Endometrial microvascular endothelial cells (primary cell): ENCODE measurements around the gene EEFSEC. TPM values are rescaled to one million over a fixed set of nuclear protein-coding genes. Genes with fewer than 3 reads are reported as not detected.

Experiments used
- in situ Hi-C: cut with HindIII; loops from 2 replicates; pipeline ENCODE4 v1.10.0; 2017; ENCODE audit warnings: low sequenced_read_pairs, low pct_unique_long_range_greater_than_20kb; ENCODE audit errors: inconsistent ontology term
- total RNA-seq: library from RNA; depleted of rRNA; stranded (reverse); fragments of >200 nt; gene quantifications from one replicate; pipeline ENCODE4 v1.2.3, GENCODE V29; 2015; ENCODE audit errors: inconsistent ontology term

EEFSEC gene
- total RNA-seq, 1 donor from 2014 or later, result 21.7 TPM

GRCh38 chr3:128335621-128336296 lies 182.5 kb downstream of the EEFSEC start:
- in situ Hi-C loops, result no loop called here

DNA sequence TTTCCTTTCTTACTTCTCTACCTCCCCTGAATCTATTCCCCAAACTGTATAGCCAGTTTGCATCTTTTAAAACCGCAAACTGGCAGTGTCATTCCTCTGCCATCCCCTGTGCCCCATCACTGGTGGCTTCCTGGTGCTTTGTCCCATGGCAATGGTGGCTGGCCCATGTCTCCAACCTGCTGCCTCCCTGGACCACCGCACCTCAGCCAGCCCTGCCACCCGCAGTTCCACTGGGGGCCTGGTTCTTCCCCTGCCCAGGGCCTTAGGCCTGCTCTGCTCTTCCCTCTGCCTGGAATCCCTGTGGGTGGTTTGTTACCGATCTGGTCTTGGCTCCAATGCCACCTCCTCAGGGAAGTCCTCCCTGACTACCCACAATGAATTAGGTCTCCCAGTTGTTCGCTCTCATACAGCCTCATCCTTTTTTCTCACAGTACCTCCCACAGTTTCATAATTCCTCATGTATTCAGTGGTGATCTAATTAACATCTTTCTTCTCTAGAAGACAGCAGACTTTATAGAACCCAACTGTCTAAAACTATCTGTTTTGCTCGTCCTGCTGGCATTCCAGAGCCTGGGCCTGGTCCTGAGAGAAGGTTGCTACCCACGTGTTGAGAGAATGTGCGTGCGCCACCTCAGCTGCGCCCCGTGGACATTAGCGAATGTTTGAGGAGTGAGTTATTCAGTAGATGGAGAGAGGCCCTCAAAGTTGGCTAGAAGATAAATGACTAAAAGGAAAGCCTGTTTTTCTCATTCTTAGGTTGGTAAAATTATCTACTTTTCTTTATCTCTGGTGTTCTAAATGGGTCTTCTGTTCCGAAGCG lies 183.3 kb downstream of the EEFSEC start:
- in situ Hi-C loops, result no loop called here

GRCh38 chr3:128337305-128337704 lies 184.0 kb downstream of the EEFSEC start:
- in situ Hi-C loops, result no loop called here

DNA sequence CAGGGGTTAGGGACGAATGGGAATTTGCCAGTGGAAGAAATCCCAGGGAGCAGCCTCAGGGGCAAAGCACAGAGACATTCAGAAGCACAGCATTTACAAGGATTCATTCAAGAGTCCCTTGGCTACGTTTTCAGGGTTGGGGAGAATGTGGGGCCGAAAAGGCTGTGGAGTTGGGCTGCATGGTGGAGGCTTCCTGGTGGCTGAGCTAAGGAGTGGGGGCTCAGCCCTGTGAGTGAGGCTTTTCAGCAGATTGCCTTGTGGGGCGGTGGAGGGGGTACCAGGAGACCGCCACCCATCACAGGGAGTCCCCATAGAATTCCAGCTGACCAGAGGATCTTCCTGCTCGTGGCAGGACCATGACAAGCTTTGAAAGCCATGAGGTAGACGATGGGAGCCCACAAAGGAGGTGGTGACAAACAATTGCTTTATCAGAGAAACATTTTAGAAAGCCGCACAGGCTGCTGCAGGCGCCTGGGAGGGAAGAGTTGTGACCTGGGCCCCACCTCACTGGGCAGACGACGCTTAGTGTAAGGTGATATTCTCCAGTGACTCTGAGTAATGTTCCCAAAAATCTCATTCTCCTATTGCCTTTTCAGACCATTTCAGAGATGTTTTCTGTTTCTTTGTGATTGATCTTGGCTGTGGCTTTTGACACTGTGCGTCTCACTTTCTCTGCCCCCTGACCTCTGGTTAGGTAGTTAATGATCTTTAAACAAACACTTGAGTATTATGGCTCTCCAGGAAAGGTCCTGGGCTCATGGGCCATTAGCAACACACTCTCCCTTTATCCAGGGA lies 185.5 kb downstream of the EEFSEC start:
- in situ Hi-C loops, result no loop called here

DNA sequence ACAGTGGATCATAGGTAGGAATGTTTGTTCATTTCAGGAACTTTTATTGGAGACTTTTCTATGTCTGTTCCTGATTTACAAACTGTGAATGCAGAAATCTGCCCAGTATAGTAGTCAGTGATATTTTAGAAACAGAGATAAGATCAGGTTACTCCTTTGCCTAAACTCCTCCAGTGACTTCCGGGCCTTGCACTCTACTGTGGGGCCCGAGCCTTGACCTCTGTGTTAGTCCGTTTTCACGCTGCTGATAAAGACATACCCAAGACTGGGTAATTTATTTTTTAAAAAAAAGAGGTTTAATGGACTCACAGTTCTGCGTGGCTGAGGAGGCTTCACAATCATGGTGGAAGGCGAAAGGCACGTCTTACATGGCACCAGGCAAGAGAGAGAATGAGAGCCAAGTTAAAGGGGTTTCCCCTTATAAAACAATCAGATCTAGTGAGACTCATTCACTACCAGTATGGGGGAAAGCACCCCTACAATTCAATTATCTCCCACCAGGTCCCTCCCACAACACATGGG lies 186.3 kb downstream of the EEFSEC start:
- in situ Hi-C loops, result no loop called here

DNA sequence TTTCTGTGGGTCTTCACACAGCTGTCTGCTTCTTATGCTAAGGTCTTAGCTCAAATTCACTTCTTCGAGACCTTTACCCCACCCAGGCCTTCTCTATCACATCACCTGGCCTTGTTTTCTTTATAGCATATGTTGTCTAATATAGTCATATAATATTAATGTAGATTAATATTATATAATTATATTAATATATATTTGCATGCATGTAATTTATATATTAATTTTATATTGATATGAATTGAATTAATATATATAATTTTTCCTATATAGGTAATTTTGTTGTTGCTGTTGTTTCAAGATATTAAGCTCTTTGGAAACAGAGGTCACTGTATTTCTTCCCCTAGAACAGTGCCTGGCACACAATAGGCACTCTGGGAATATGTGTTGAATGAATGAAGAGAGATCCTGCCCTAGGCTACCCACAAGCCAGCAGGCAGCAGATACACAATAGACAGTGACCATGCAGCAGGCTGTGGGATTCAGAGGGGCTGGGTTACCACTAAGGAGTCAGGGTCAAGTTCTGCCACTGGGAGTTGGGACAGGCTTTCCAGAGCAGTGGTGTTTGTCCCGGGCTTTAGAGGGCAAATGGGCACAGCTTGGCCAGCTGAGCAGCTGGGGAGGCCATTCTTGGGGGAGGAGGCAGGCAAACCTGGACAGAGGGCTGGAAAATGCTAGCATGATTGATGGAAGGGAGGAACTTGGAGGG lies 187.1 kb downstream of the EEFSEC start:
- in situ Hi-C loops, result no loop called here

- in situ Hi-C loops, result no loop called here
Observed at GRCh38 chr3:128340904-128341555, 187.7 kb downstream of the EEFSEC start.

DNA sequence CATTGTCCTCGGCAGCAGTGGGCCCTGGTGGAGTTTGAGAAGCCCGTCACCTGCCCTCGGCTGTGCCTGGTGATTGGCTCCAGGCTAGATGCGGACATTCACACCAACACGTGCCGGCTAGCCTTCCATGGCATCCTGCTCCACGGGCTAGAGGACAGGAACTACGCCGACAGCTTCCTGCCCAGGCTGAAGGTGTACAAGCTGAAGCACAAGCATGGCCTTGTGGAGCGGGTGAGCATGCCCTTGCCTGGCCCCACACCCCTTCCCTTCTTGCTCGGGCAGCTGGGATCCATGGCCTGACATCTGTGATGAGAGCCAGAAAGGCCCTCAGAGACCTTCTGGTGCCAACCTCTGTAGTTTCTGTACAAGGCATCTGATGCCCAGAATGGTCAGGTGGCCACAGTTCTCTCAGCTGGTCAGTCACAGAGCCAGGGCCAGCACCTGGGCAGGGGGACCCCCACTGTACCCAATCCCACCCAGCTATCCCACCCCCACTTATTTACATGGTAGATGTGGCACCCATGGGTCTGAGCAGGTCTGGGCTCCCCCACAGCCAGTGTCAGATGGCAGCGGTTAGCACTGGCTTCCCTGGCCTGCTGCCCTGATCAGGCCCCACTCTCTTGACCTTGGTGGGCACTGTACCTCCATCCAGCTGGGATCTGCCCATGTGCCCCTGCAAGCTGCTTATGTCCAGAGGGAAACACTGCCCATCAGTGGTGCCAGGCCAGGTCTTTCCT lies 188.5 kb downstream of the EEFSEC start:
- in situ Hi-C loops, result no loop called here

DNA sequence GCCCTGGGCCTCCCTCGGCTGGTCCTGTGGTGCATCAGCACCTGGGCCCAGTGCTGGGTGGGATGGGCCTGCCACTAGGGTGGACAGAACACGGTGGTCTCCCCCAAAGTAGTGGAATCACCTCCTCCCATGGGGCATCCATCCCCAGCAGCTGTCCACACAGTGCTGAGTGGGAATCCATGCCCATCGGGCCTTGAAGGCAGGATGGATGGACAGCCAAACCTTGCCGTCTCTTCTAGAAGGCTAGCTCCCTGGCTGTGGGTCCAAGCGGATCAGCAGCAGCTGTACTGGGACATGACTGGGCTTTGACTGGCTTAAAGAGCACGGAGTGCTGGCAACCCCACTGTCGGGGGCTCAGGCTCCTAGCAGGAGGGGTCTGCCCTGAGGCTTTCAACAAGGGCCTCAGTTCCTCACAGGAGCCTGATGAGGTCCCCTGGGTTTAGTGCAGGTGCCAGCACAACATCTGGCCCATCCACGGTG lies 189.5 kb downstream of the EEFSEC start:
- in situ Hi-C loops, result no loop called here

DNA sequence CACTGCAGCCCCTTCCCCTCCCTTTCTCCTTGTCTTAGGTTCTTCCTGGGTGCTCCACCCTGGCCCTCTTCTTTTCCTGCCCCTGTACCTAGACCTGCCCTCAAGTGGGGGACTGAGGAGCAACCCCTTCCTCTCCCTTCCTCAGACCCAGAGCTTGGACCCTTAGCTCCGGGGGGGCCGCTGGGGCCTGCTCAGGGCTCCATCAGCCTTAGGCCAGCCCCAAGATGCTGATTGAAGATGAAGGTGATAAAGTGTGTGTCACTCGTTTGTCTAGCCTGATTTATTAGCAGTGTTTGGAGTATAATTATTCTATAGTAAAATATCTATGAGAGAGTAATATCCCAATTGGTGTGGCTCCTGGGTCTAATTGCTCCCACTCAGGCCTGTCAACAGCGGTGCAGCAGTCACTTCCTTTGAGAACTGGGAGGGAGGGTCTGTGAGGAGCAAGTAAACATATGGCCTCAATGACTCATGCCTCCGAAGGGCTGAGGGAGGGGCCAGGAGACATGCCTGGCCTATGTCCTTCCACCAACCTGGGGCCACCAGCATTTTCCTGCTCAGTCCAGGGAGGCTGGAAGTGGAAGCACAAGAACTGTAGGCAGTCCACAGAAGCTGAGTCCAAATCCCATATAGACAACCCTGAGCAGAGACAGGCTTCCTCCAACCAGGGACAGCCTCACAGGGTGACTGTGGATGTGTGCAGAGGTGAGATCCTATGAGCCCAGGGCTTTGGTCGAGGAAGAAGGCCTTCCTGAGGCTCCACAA lies 190.2 kb downstream of the EEFSEC start:
- in situ Hi-C loops, result no loop called here

GRCh38 chr3:128344052-128344735 lies 190.9 kb downstream of the EEFSEC start:
- in situ Hi-C loops, result no loop called here

GRCh38 chr3:128345196-128345595 lies 191.9 kb downstream of the EEFSEC start:
- in situ Hi-C loops, result no loop called here

DNA sequence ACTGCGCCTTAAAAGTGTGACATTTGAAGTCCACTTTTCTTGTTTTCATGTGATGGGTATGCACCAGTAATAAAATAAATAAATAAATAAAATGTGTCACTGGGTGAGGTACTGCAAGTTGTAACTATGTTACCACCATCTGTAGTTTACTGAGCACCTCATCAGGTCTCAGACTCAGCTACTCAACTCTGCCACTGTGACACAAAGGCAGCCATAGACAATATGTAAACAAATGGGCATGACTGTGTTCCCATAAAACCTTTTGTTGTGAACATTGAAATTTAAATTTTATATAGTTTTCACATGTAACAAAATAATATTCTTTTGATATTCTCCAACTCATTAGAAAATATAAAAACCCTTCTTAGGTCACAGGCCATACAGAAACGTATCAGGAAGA lies 193.3 kb downstream of the EEFSEC start:
- in situ Hi-C loops, result no loop called here

- in situ Hi-C loops, result no loop called here
Observed at GRCh38 chr3:128347282-128347681, 194.0 kb downstream of the EEFSEC start.

DNA sequence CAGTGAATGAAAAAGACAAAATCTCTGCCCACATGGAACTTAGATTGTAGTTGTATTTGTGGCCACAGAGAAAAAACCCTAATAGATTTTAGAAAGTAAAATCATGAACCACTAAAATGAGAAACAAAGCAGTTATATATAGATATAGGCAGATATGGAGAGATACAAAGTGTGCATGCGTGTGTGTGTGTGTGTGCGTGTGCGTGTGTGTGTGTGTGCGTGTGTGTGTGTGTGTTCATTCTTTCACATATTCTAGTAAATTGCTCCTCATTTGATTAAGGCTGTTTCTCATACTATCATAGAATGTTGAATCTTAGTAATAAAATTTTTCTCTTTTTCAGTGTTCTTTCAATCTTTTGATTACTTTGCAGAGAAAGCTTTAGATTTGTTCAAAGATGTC lies 194.8 kb downstream of the EEFSEC start:
- in situ Hi-C loops, result no loop called here

DNA sequence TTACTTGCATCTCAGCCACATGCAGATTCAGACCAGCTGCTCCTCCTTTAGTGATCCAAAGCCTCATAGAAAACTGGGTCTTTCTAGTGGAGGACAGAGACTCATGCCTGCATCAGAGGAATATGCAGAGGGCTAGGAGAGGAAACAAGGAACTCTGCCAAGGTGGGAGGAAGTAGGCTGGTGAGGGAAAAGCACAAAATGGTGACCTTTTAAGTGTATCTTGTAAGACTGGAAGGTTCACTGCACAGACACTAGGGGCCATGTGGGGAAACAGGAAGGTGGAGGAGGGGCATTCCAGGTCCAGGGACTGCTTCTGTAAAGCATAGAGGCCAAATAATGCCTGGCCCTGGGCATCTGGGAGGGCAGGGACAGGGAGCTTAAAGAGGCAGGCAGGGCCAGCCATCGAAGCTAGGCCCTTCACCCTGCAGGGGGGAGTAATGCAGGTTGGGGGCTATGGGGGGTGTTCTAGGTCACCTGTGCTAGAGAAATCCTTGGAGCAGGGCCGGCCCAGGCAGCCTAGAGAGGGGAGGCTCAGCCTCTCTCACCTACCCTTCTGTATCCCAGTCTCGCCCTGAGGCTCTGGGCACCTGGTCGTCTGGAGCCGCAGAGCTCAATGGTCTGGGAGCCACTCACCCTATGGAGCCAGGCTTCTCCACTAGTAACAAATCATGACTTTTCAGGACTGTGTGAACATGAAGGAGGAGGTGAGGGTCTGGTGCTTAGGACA lies 195.7 kb downstream of the EEFSEC start:
- in situ Hi-C loops, result no loop called here
